Neural cell (in vitro differentiated cells): ENCODE measurements around the gene B2M. TPM values are rescaled to one million over a fixed set of nuclear protein-coding genes. Genes with fewer than 3 reads are reported as not detected.
"Not testable (repeated sequence)": the region's sequence is repeated elsewhere in the genome, so short reads cannot be mapped to it uniquely, and the experiment has no call there.

ENCODE experiments used
- H2AFZ ChIP-seq: fragments of 200-600, 300-800 bp; sonication (generic), shearing (Covaris generic); 2 replicates; pipeline ENCODE4 v1.6.0; 2014; ENCODE audit warnings: low read depth, mild to moderate bottlenecking, antibody characterized with exemption, low read length, moderate library complexity
- H3F3A ChIP-seq: fragments of 200-600 bp; shearing (Covaris generic); 2 replicates; pipeline ENCODE4 v1.6.1; 2016; ENCODE audit warnings: mild to moderate bottlenecking, moderate library complexity, mixed read lengths, antibody characterized with exemption, low read length; ENCODE audit not compliant: insufficient read depth, poor library complexity, severe bottlenecking
- H3K27ac ChIP-seq: fragments of 200-600, 300-800 bp; sonication (generic), shearing (Covaris generic); 2 replicates; pipeline ENCODE4 v1.5.1; 2014; ENCODE audit warnings: mild to moderate bottlenecking, low read length, moderate library complexity
- H3K27me3 ChIP-seq: fragments of 300-800, 200-600 bp; sonication (generic), shearing (Covaris generic); 2 replicates; pipeline ENCODE4 v1.6.0; 2014; ENCODE audit warnings: mild to moderate bottlenecking, low read depth, low read length, moderate library complexity; ENCODE audit not compliant: insufficient read depth
- H3K36me3 ChIP-seq: fragments of 300-800, 200-600 bp; sonication (generic), shearing (Covaris generic); 2 replicates; pipeline ENCODE4 v1.5.1; 2014; ENCODE audit warnings: mild to moderate bottlenecking, antibody characterized with exemption, low read length, moderate library complexity; ENCODE audit not compliant: insufficient read depth
- H3K4me2 ChIP-seq: fragments of 300-800, 200-600 bp; sonication (generic), shearing (Covaris generic); 2 replicates; pipeline ENCODE4 v1.6.0; 2014; ENCODE audit warnings: mild to moderate bottlenecking, low read length
- H3K4me3 ChIP-seq: fragments of 300-800, 200-600 bp; sonication (generic), shearing (Covaris generic); 2 replicates; pipeline ENCODE4 v1.5.1; 2014; ENCODE audit warnings: mild to moderate bottlenecking, low read length, moderate library complexity
- H3K79me2 ChIP-seq: fragments of 200-600 bp; shearing (Covaris generic); replicated peaks from 2 replicates; pipeline ENCODE4 v1.6.0; 2014; ENCODE audit warnings: mild to moderate bottlenecking, low read length, moderate library complexity; ENCODE audit not compliant: insufficient read depth
- H3K9ac ChIP-seq: fragments of 300-800, 200-600 bp; sonication (generic), shearing (Covaris generic); 2 replicates; pipeline ENCODE4 v1.6.1; 2016; ENCODE audit warnings: mild to moderate bottlenecking, low read length, mixed read lengths
- H3K9me2 ChIP-seq: fragments of 200-600 bp; shearing (Covaris generic); 2 replicates; pipeline ENCODE4 v1.6.1; 2016; ENCODE audit warnings: mild to moderate bottlenecking, low read length, mixed read lengths; ENCODE audit not compliant: insufficient read depth
- H3K9me3 ChIP-seq: fragments of 200-600, 300-800 bp; sonication (generic), shearing (Covaris generic); 2 replicates; pipeline ENCODE4 v1.6.1; 2016; ENCODE audit warnings: mild to moderate bottlenecking, mixed run types, low read length, moderate library complexity, mixed read lengths
- H4K20me1 ChIP-seq: fragments of 200-600 bp; shearing (Covaris generic); 2 replicates; pipeline ENCODE4 v1.6.1; 2016; ENCODE audit warnings: mild to moderate bottlenecking, mixed run types; ENCODE audit not compliant: insufficient read depth
- CTCF ChIP-seq: fragments of 450-650 bp; IDR thresholded peaks from 2 replicates; pipeline ENCODE4 v1.5.1; 2014; ENCODE audit warnings: antibody characterized with exemption, mild to moderate bottlenecking, moderate library complexity; ENCODE audit not compliant: poor library complexity, severe bottlenecking
- EP300 ChIP-seq: fragments of 450-650 bp; conservative IDR thresholded peaks from 2 replicates; pipeline ENCODE4 v1.6.1; 2014; ENCODE audit warnings: antibody characterized with exemption, mild to moderate bottlenecking, moderate library complexity; ENCODE audit not compliant: poor library complexity, severe bottlenecking
- EZH2 ChIP-seq: fragments of 200-600, 300-800 bp; shearing (Covaris generic), sonication (generic); IDR thresholded peaks from 2 replicates; pipeline ENCODE4 v1.6.1; 2014; ENCODE audit warnings: antibody characterized with exemption, low read length, borderline replicate concordance, mild to moderate bottlenecking; ENCODE audit not compliant: insufficient read depth, poor library complexity, severe bottlenecking
- MXI1 ChIP-seq: fragments of 450-650 bp; conservative IDR thresholded peaks from 2 replicates; pipeline ENCODE4 v1.6.1; 2014; ENCODE audit warnings: antibody characterized with exemption, mild to moderate bottlenecking; ENCODE audit not compliant: poor library complexity, severe bottlenecking
- POLR2AphosphoS5 ChIP-seq: IDR thresholded peaks from 2 replicates; pipeline ENCODE4 v1.6.1; 2012
- RAD21 ChIP-seq: fragments of 450-650 bp; conservative IDR thresholded peaks from 2 replicates; pipeline ENCODE4 v1.6.1; 2014; ENCODE audit warnings: antibody characterized with exemption, mild to moderate bottlenecking, moderate library complexity
- REST ChIP-seq: IDR thresholded peaks from 2 replicates; pipeline ENCODE4 v1.6.1; 2012; ENCODE audit warnings: borderline replicate concordance
- SMC3 ChIP-seq: fragments of 450-650 bp; conservative IDR thresholded peaks from 2 replicates; pipeline ENCODE4 v1.6.1; 2014; ENCODE audit warnings: antibody characterized with exemption, mild to moderate bottlenecking, moderate library complexity; ENCODE audit not compliant: poor library complexity
- TAF1 ChIP-seq: IDR thresholded peaks from 2 replicates; pipeline ENCODE4 v1.6.1; 2012; ENCODE audit warnings: low read depth
- polyA plus RNA-seq: library from polyadenylated mRNA; depleted of rRNA; stranded (reverse); fragments of >200 nt; gene quantifications from 2 replicates; pipeline ENCODE4 v1.2.3, GENCODE V29; 2014

The B2M gene
- polyA plus RNA-seq, 1 donor from 2014 or later, result 15.6 TPM

GRCh38 chr15:44743454-44743853 lies 32.1 kb downstream of the B2M start:
- not testable (repeated sequence) for H3F3A ChIP-seq, H4K20me1 ChIP-seq, H3K9ac ChIP-seq, H3K4me2 ChIP-seq, H3K4me3 ChIP-seq, H3K9me2 ChIP-seq, H3K9me3 ChIP-seq, H3K27ac ChIP-seq, H2AFZ ChIP-seq, H3K79me2 ChIP-seq, H3K36me3 ChIP-seq, H3K27me3 ChIP-seq

GRCh38 chr15:44753345-44753744 lies 42.0 kb downstream of the B2M start:
- Histone ChIP-seq H3K79me2 (no peaks in the 10 kb centered on the region), H2AFZ (no peak overlapping the region), H3K36me3 (no peaks in the 10 kb centered on the region), H3K27me3 (no peaks in the 10 kb centered on the region), H3K9me3 (no peaks in the 10 kb centered on the region), H3K9ac (no peak overlapping the region), H3K4me2 (no peak overlapping the region), H3F3A (no peaks in the 10 kb centered on the region), H3K4me3 (no peak overlapping the region), H4K20me1 (no peaks in the 10 kb centered on the region), H3K27ac (no peak overlapping the region), H3K9me2 (no peaks in the 10 kb centered on the region)
- no peak for TF ChIP-seq EZH2
- no peak for TF ChIP-seq MXI1
- no peak for TF ChIP-seq EP300
- no peak for TF ChIP-seq TAF1
- TF ChIP-seq SMC3, result no peak
- TF ChIP-seq RAD21, result no peak
- TF ChIP-seq REST, result no peak
- TF ChIP-seq POLR2AphosphoS5, result no peak
- TF ChIP-seq CTCF, result no peak

- no peak overlapping the region for H3K9ac ChIP-seq
- no peak for TF ChIP-seq EZH2
- H2AFZ ChIP-seq, result no peak overlapping the region
- H3K27me3 ChIP-seq, result no peaks in the 10 kb centered on the region
- no peaks in the 10 kb centered on the region for H3F3A ChIP-seq
- H3K27ac ChIP-seq, result no peak overlapping the region
- H3K4me3 ChIP-seq, result no peak overlapping the region
- no peaks in the 10 kb centered on the region for H3K9me2 ChIP-seq
- H3K9me3 ChIP-seq, result no peaks in the 10 kb centered on the region
- H3K79me2 ChIP-seq, result no peaks in the 10 kb centered on the region
- no peaks in the 10 kb centered on the region for H4K20me1 ChIP-seq
- H3K4me2 ChIP-seq, result no peak overlapping the region
- no peaks in the 10 kb centered on the region for H3K36me3 ChIP-seq
These were observed 51.9 kb downstream of the B2M start for GRCh38 chr15:44763187-44763586.
